HepG2 (cell line): ENCODE results near the gene RPS6KC1. TPM values are rescaled to one million over a fixed set of nuclear protein-coding genes. Genes with fewer than 3 reads are reported as not detected.

Experiments
- ARID4A ChIP-seq: sonication (generic); formaldehyde crosslinking; IDR thresholded peaks from 2 replicates; pipeline ENCODE4 v1.5.0; 2020; ENCODE audit warnings: mild to moderate bottlenecking, missing genetic modification reagents, borderline replicate concordance
- BCL6 ChIP-seq: IDR thresholded peaks from 2 replicates; pipeline ENCODE4 v1.6.1; 2016; ENCODE audit warnings: missing genetic modification reagents, missing compliant biosample characterization
- FLYWCH1 ChIP-seq: sonication (generic); formaldehyde crosslinking; IDR thresholded peaks from 2 replicates; pipeline ENCODE4 v1.8.1; 2023; ENCODE audit warnings: mild to moderate bottlenecking, missing genetic modification reagents
- GATAD1 ChIP-seq: IDR thresholded peaks from 2 replicates; pipeline ENCODE4 v1.6.1; 2016; ENCODE audit warnings: missing genetic modification reagents, missing compliant biosample characterization
- HMG20B ChIP-seq: conservative IDR thresholded peaks from 2 replicates; pipeline ENCODE4 v1.6.1; 2016; ENCODE audit warnings: missing genetic modification reagents, missing compliant biosample characterization
- HMGA1 ChIP-seq: sonication (generic); formaldehyde crosslinking; conservative IDR thresholded peaks from 2 replicates; pipeline ENCODE4 v1.4.0; 2020; ENCODE audit warnings: missing genetic modification reagents
- HNRNPUL1 ChIP-seq: fragments of 200-400 bp; formaldehyde crosslinking; IDR thresholded peaks from 2 replicates; pipeline ENCODE4 v1.6.1; 2017; ENCODE audit warnings: low read depth, mild to moderate bottlenecking, low read length, moderate library complexity
- KLF6 ChIP-seq: IDR thresholded peaks from 2 replicates; pipeline ENCODE4 v1.8.0; 2016; ENCODE audit warnings: missing biosample characterization, missing genetic modification reagents
- PLSCR1 ChIP-seq: sonication (generic); formaldehyde crosslinking; IDR thresholded peaks from 2 replicates; pipeline ENCODE4 v1.5.0; 2020; ENCODE audit warnings: missing genetic modification reagents, mild to moderate bottlenecking, borderline replicate concordance
- SP4 ChIP-seq: sonication (generic); formaldehyde crosslinking; IDR thresholded peaks from 2 replicates; pipeline ENCODE4 v1.8.1; 2023; ENCODE audit warnings: mild to moderate bottlenecking, missing genetic modification reagents
- SPEN ChIP-seq: sonication (generic); formaldehyde crosslinking; IDR thresholded peaks from 2 replicates; pipeline ENCODE4 v1.5.1; 2020; ENCODE audit warnings: low read depth, mild to moderate bottlenecking, missing genetic modification reagents
- TBX3 ChIP-seq: fragments of 450-650 bp; IDR thresholded peaks from 2 replicates; pipeline ENCODE4 v1.6.1; 2017; ENCODE audit warnings: antibody characterized with exemption, mild to moderate bottlenecking, inconsistent platforms, borderline replicate concordance
- YEATS4 ChIP-seq: sonication (generic); formaldehyde crosslinking; IDR thresholded peaks from 2 replicates; pipeline ENCODE4 v1.4.0; 2020; ENCODE audit warnings: missing genetic modification reagents, borderline replicate concordance
- ZNF367 ChIP-seq: sonication (generic); formaldehyde crosslinking; IDR thresholded peaks from 2 replicates; pipeline ENCODE4 v1.4.0; 2020; ENCODE audit warnings: missing genetic modification reagents, borderline replicate concordance
- ZNF549 ChIP-seq: sonication (generic); formaldehyde crosslinking; IDR thresholded peaks from 2 replicates; pipeline ENCODE4 v1.5.0; 2020; ENCODE audit warnings: missing genetic modification reagents
- ZNF607 ChIP-seq: sonication (generic); formaldehyde crosslinking; IDR thresholded peaks from 2 replicates; pipeline ENCODE4 v1.5.1; 2020; ENCODE audit warnings: missing genetic modification reagents, mild to moderate bottlenecking, borderline replicate concordance
- ZNF639 ChIP-seq: conservative IDR thresholded peaks from 2 replicates; pipeline ENCODE4 v1.6.1; 2018; ENCODE audit warnings: missing genetic modification reagents
- ZNF703 ChIP-seq: sonication (generic); formaldehyde crosslinking; IDR thresholded peaks from 2 replicates; pipeline ENCODE4 v1.5.1; 2020; ENCODE audit warnings: missing genetic modification reagents, mild to moderate bottlenecking, moderate library complexity, borderline replicate concordance
- polyA plus RNA-seq, 8 experiments: library from polyadenylated mRNA; depleted of rRNA in 3 of 8; stranded (reverse) in 7 of 8; unstranded in 1 of 8; fragments of >200 nt; fragmentation: Illumina TruSeq in 4 of 8; extraction: Trizol in 4 of 8; gene quantifications; 2 replicates each; pipeline versions ENCODE4 v1.2.1 to v1.2.3, GENCODE V29; 2011 to 2016; ENCODE audit warnings: low read depth in 4 of 8, missing spikeins in 1 of 8, mixed read lengths in 1 of 8; ENCODE audit not compliant: insufficient read depth in 1 of 8
- total RNA-seq, 5 experiments: library from RNA; depleted of rRNA; stranded (reverse); fragments of >200 nt; fragmentation: Illumina TruSeq; extraction: Trizol; gene quantifications; 2 replicates each; pipeline ENCODE4 v1.2.3, GENCODE V29; 2016; ENCODE audit warnings: low read depth in 1 of 5
- TF ChIP-seq, protein P1 (sequence below): IDR thresholded peaks from 2 replicates; pipeline ENCODE4 v1.6.1; 2018; ENCODE audit warnings: missing genetic modification reagents, mild to moderate bottlenecking, missing compliant biosample characterization
- TF ChIP-seq, protein P2 (sequence below): sonication (generic); formaldehyde crosslinking; IDR thresholded peaks from 2 replicates; pipeline ENCODE4 v1.4.0; 2020; ENCODE audit warnings: missing genetic modification reagents, mild to moderate bottlenecking, borderline replicate concordance

Gene RPS6KC1
- total and polyA plus RNA-seq, 2 of the 13 experiments (the other 11 are each of a cell fraction or from before 2014, with no cell fraction given), result 11.0 to 25.2 TPM

- TF ChIP-seq SP4 (CRISPR knock-in tag), result peak; percentile 68
- TF ChIP-seq KLF6 (CRISPR knock-in tag), result peak; percentile 42; the same call in 1 of the 2 replicates
- TF ChIP-seq, protein P1, sequence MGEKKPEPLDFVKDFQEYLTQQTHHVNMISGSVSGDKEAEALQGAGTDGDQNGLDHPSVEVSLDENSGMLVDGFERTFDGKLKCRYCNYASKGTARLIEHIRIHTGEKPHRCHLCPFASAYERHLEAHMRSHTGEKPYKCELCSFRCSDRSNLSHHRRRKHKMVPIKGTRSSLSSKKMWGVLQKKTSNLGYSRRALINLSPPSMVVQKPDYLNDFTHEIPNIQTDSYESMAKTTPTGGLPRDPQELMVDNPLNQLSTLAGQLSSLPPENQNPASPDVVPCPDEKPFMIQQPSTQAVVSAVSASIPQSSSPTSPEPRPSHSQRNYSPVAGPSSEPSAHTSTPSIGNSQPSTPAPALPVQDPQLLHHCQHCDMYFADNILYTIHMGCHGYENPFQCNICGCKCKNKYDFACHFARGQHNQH (CRISPR knock-in tag), result no peak; the same call in 1 of the 2 replicates
- no peak for TF ChIP-seq PLSCR1
- TF ChIP-seq GATAD1, result peak; percentile 62
- TF ChIP-seq ZNF367 (CRISPR knock-in tag), result no peak
- peak; percentile 65 for TF ChIP-seq SPEN
- TF ChIP-seq ZNF703, result no peak
- TF ChIP-seq YEATS4 (CRISPR knock-in tag), result peak; percentile 86
- peak; percentile 69; the same call in 1 of the 2 replicates for TF ChIP-seq ARID4A (CRISPR knock-in tag)
- no peak for TF ChIP-seq HNRNPUL1
- peak; percentile 7 for TF ChIP-seq HMG20B
- TF ChIP-seq ZNF607 (CRISPR knock-in tag), result no peak
- TF ChIP-seq FLYWCH1 (CRISPR knock-in tag), result 0 out of 2 replicates have a peak, but pooled peaks have one; percentile 36
- TF ChIP-seq, protein P2, sequence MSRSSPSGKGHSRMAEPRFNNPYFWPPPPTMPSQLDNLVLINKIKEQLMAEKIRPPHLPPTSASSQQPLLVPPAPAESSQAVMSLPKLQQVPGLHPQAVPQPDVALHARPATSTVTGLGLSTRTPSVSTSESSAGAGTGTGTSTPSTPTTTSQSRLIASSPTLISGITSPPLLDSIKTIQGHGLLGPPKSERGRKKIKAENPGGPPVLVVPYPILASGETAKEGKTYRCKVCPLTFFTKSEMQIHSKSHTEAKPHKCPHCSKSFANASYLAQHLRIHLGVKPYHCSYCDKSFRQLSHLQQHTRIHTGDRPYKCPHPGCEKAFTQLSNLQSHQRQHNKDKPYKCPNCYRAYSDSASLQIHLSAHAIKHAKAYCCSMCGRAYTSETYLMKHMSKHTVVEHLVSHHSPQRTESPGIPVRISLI (CRISPR knock-in tag), result no peak
- no peak for TF ChIP-seq HMGA1
- TF ChIP-seq TBX3, result no peak
- peak; percentile 51; the same call in 1 of the 2 replicates for TF ChIP-seq ZNF639 (CRISPR knock-in tag)
- TF ChIP-seq ZNF549, result no peak
- peak; percentile 29 for TF ChIP-seq BCL6 (CRISPR knock-in tag)
Observed at GRCh38 chr1:213015099-213016050, 35.7 kb upstream of the RPS6KC1 start, which contains the start of gene ANGEL2 (continued).
